Measurements from ENCODE around the gene CLDN16.

CLDN16 gene

GRCh38 chr3:190444576-190445145, 56.7 kb downstream of the CLDN16 start:
- TF ChIP-seq CTCF (IDR thresholded peaks at IDR 0.05; ENCODE audit: insufficient read depth, low read length, poor library complexity, severe bottlenecking), result no peak
- Histone ChIP-seq H3K36me3 (ENCODE audit: control insufficient read depth, insufficient read depth, low read length) (no peaks in the 10 kb centered on the region), H3K27me3 (replicated peaks; ENCODE audit: control insufficient read depth, insufficient read depth, low read length) (no peaks in the 10 kb centered on the region), H3K4me3 (replicated peaks; ENCODE audit: low read depth, low read length) (no peak overlapping the region)
- no peak for DNase-seq (ENCODE audit: extremely low read depth, insufficient read length)

- Histone ChIP-seq H3K27me3 (replicated peaks; ENCODE audit: control insufficient read depth, insufficient read depth, low read length) (no peaks in the 10 kb centered on the region), H3K36me3 (ENCODE audit: control insufficient read depth, insufficient read depth, low read length) (no peaks in the 10 kb centered on the region), H3K4me3 (replicated peaks; ENCODE audit: low read depth, low read length) (no peak overlapping the region)
- no peak for DNase-seq (ENCODE audit: extremely low read depth, insufficient read length)
- TF ChIP-seq CTCF (IDR thresholded peaks at IDR 0.05; ENCODE audit: insufficient read depth, low read length, poor library complexity, severe bottlenecking), result no peak
Measured at GRCh38 chr3:190446573-190447279, 58.8 kb downstream of the CLDN16 start.

GRCh38 chr3:190448256-190448655, 60.3 kb downstream of the CLDN16 start:
- H3K27me3 ChIP-seq (replicated peaks; ENCODE audit: control insufficient read depth, insufficient read depth, low read length), result no peaks in the 10 kb centered on the region
- TF ChIP-seq CTCF (IDR thresholded peaks at IDR 0.05; ENCODE audit: insufficient read depth, low read length, poor library complexity, severe bottlenecking), result no peak
- DNase-seq (ENCODE audit: extremely low read depth, insufficient read length), result no peak
- H3K4me3 ChIP-seq (replicated peaks; ENCODE audit: low read depth, low read length), result no peak overlapping the region
- no peaks in the 10 kb centered on the region for H3K36me3 ChIP-seq (ENCODE audit: control insufficient read depth, insufficient read depth, low read length)

GRCh38 chr3:190449801-190450200, 61.8 kb downstream of the CLDN16 start, which contains the start of gene TMEM207:
TSS of gene TMEM207 (minus strand) at chr3:190449901. CDS start at chr3:190449809, 92 bp downstream.
- Histone ChIP-seq H3K4me3 (replicated peaks; ENCODE audit: low read depth, low read length) (no peak within 1 kb of the TSS), H3K36me3 (ENCODE audit: control insufficient read depth, insufficient read depth, low read length) (no peaks in the 10 kb centered on the region), H3K27me3 (replicated peaks; ENCODE audit: control insufficient read depth, insufficient read depth, low read length) (no peaks in the 10 kb centered on the region)
- no peak for TF ChIP-seq CTCF (IDR thresholded peaks at IDR 0.05; ENCODE audit: insufficient read depth, low read length, poor library complexity, severe bottlenecking)
- DNase-seq (ENCODE audit: extremely low read depth, insufficient read length), result no peak

- no peak for DNase-seq (ENCODE audit: extremely low read depth, insufficient read length)
- no peak for TF ChIP-seq CTCF (IDR thresholded peaks at IDR 0.05; ENCODE audit: insufficient read depth, low read length, poor library complexity, severe bottlenecking)
- Histone ChIP-seq H3K4me3 (replicated peaks; ENCODE audit: low read depth, low read length) (no peak overlapping the region), H3K36me3 (ENCODE audit: control insufficient read depth, insufficient read depth, low read length) (no peaks in the 10 kb centered on the region), H3K27me3 (replicated peaks; ENCODE audit: control insufficient read depth, insufficient read depth, low read length) (no peaks in the 10 kb centered on the region)
Measured at GRCh38 chr3:190455828-190456227, 67.9 kb downstream of the CLDN16 start.
